ENCODE results near the gene SETMAR.

Gene SETMAR

DNA sequence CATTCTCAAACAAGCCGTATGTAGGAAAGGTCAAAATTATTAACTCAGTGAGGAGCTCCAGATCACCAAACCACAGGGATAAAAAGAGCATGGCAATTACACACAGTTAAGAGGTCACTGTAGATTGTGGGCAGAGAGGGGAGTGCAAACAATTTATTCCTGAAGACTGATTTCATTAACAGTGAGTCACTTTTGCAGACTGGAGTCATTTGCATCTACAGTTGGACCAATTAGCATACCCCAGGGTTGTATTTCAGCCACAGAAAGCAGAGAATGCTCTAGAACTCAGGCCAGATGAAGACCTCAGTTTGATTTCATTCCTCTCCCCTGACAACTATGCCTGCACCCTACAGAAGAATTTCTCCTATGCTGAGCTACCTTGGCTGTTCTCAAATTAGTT lies 40.1 kb downstream of the SETMAR start:
- in situ Hi-C loops (cut with MboI; ENCODE audit: low pct_unique_long_range_greater_than_20kb, low sequenced_read_pairs, unreplicated experiment), result loop anchor here (25.0 kb wide), 1 partner anchor 719 kb away; no protein-coding TSS in a partner anchor
- no peak for DNase-seq (ENCODE audit: low spot score)
- TF ChIP-seq CTCF (IDR thresholded peaks at IDR 0.05; ENCODE audit: extremely low read depth, insufficient read depth, missing control alignments), result no peak

- TF ChIP-seq CTCF (IDR thresholded peaks at IDR 0.05; ENCODE audit: extremely low read depth, insufficient read depth, missing control alignments), result peak; percentile 68
- DNase-seq (ENCODE audit: low spot score), result peak; percentile 66
- in situ Hi-C loops (cut with MboI; ENCODE audit: low pct_unique_long_range_greater_than_20kb, low sequenced_read_pairs, unreplicated experiment), result loop anchor here (10.0 kb wide), 1 partner anchor 284 kb away; no protein-coding TSS in a partner anchor
Measured at GRCh38 chr3:4350789-4351163, 47.6 kb downstream of the SETMAR start.

DNA sequence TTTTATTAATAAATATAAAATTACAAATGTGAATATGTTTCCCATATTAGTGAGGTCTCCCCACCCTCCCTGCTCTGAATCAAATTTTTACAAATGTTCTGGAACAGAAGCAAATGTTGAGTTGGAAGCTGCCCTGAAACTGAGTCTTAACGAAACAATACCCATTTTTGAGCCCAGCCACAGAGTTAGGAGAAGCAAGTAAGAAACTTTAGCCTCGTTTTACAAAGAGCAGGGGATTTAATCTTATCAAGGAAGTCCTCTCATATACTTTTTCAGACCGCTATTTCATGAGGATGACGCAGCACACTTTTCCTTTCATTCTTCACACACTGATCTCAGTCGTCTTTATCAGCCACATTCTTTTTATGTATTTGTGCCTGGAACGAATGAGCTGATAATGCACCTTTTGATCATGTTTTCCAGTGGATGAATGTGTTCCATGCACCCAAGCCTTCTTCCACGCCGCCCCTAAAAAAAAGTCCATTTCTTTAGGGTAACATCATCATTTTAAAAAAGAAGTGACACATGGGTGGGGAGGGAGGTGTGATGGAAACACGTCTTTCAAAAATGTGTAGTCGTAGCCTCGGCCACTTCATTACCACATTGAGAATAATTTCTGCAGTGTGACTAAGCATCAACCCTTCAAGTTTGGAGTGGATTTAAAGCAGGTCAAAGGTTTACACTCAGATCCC lies 48.1 kb downstream of the SETMAR start:
- TF ChIP-seq CTCF (IDR thresholded peaks at IDR 0.05; ENCODE audit: extremely low read depth, insufficient read depth, missing control alignments), result no peak
- in situ Hi-C loops (cut with MboI; ENCODE audit: low pct_unique_long_range_greater_than_20kb, low sequenced_read_pairs, unreplicated experiment), result loop anchor here (10.0 kb wide), 1 partner anchor 283 kb away; no protein-coding TSS in a partner anchor
- DNase-seq (ENCODE audit: low spot score), result peak; percentile 40

GRCh38 chr3:4351872-4352271 lies 48.7 kb downstream of the SETMAR start:
- in situ Hi-C loops (cut with MboI; ENCODE audit: low pct_unique_long_range_greater_than_20kb, low sequenced_read_pairs, unreplicated experiment), result loop anchor here (10.0 kb wide), 1 partner anchor 283 kb away; no protein-coding TSS in a partner anchor
- no peak for TF ChIP-seq CTCF (IDR thresholded peaks at IDR 0.05; ENCODE audit: extremely low read depth, insufficient read depth, missing control alignments)

GRCh38 chr3:4355401-4356219 lies 52.4 kb downstream of the SETMAR start:
- in situ Hi-C loops (cut with MboI; ENCODE audit: low pct_unique_long_range_greater_than_20kb, low sequenced_read_pairs, unreplicated experiment), result loop anchor here (10.0 kb wide), 1 partner anchor 279 kb away; no protein-coding TSS in a partner anchor
- no peak for DNase-seq (ENCODE audit: low spot score)
- no peak for TF ChIP-seq CTCF (IDR thresholded peaks at IDR 0.05; ENCODE audit: extremely low read depth, insufficient read depth, missing control alignments)

More at GRCh38 chr3:4351872-4352271, 48.7 kb downstream of the SETMAR start:
- no peak for DNase-seq (ENCODE audit: low spot score)

DNA sequence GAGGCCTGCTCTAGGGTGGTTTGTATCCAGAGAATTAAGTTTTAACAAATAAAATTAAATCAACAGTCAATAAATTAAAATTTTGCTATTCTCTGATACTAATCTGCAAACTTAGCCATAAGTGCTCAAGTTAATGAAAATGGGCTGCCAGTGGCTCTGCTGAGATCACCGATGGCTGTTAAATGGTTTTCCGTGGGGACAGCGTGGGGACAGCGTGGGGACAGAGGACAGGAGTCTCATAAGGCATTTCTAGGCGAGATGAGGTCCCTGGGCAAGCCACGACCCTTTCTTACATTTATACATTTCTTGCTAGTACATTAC lies 53.0 kb downstream of the SETMAR start:
- DNase-seq (ENCODE audit: low spot score), result no peak
- in situ Hi-C loops (cut with MboI; ENCODE audit: low pct_unique_long_range_greater_than_20kb, low sequenced_read_pairs, unreplicated experiment), result loop anchor here (10.0 kb wide), 1 partner anchor 279 kb away; no protein-coding TSS in a partner anchor
- no peak for TF ChIP-seq CTCF (IDR thresholded peaks at IDR 0.05; ENCODE audit: extremely low read depth, insufficient read depth, missing control alignments)
